Neuronal stem cell (in vitro differentiated cells): ENCODE results near the gene MRM1.

Experiments used
- DNase-seq: peaks from one replicate; pipeline ENCODE4 v3.0.0-alpha.2; 2013; ENCODE audit warnings: low spot score
- H2AFZ ChIP-seq: one replicate; pipeline ENCODE4 v1.6.1; 2013; ENCODE audit warnings: mild to moderate bottlenecking, low read length, inconsistent platforms
- H2AK5ac ChIP-seq: 2 replicates; pipeline ENCODE4 v1.6.1; 2013; ENCODE audit warnings: low read depth, mild to moderate bottlenecking, inconsistent platforms, low read length, moderate library complexity, mixed read lengths
- H2BK120ac ChIP-seq: 2 replicates; pipeline ENCODE4 v1.6.1; 2013; ENCODE audit warnings: low read depth, mild to moderate bottlenecking, inconsistent platforms, low read length, moderate library complexity, mixed read lengths
- H2BK12ac ChIP-seq: one replicate; pipeline ENCODE4 v1.6.1; 2013; ENCODE audit warnings: low read length, inconsistent platforms
- H2BK15ac ChIP-seq: 2 replicates; pipeline ENCODE4 v1.6.1; 2013; ENCODE audit warnings: mild to moderate bottlenecking, low read length, inconsistent platforms, mixed read lengths
- H2BK5ac ChIP-seq: one replicate; pipeline ENCODE4 v1.6.1; 2013; ENCODE audit warnings: inconsistent platforms, mild to moderate bottlenecking, low read length, moderate library complexity
- H3K14ac ChIP-seq: one replicate; pipeline ENCODE4 v1.6.1; 2013; ENCODE audit warnings: low read length, inconsistent platforms
- H3K18ac ChIP-seq: 2 replicates; pipeline ENCODE4 v1.6.1; 2013; ENCODE audit warnings: low read length, inconsistent platforms
- H3K23ac ChIP-seq: 2 replicates; pipeline ENCODE4 v1.6.1; 2013; ENCODE audit warnings: low read depth, mild to moderate bottlenecking, mixed read lengths, low read length, inconsistent platforms; ENCODE audit not compliant: poor library complexity
- H3K27ac ChIP-seq: replicated peaks from 3 replicates; pipeline ENCODE4 v1.5.1; 2013; ENCODE audit warnings: low read length, inconsistent platforms
- H3K27me3 ChIP-seq, 3 experiments: 2 replicates each; pipeline ENCODE4 v1.6.1; 2013; ENCODE audit warnings: low read length in 3 of 3, mild to moderate bottlenecking in 2 of 3, inconsistent platforms in 1 of 3, low read depth in 1 of 3, mixed read lengths in 1 of 3, moderate library complexity in 1 of 3; ENCODE audit not compliant: control insufficient read depth in 3 of 3, insufficient read depth in 3 of 3
- H3K36me3 ChIP-seq, 2 donors: replicated peaks in 1 of 2; 2 replicates each; pipeline ENCODE4 v1.6.1; 2013; ENCODE audit warnings: low read length in 2 of 2; ENCODE audit not compliant: control insufficient read depth in 2 of 2, insufficient read depth in 2 of 2
- H3K4ac ChIP-seq: 2 replicates; pipeline ENCODE4 v1.6.1; 2013; ENCODE audit warnings: inconsistent platforms, mild to moderate bottlenecking, low read length, moderate library complexity
- H3K4me1 ChIP-seq, 2 donors: 1 replicate in 1 of 2; 2 replicates in 1 of 2; pipeline ENCODE4 v1.6.1; 2013; ENCODE audit warnings: low read length in 2 of 2, low read depth in 1 of 2; ENCODE audit not compliant: control insufficient read depth in 2 of 2, insufficient read depth in 1 of 2
- H3K4me2 ChIP-seq: one replicate; pipeline ENCODE4 v1.6.1; 2013; ENCODE audit warnings: mild to moderate bottlenecking, low read length, inconsistent platforms; ENCODE audit not compliant: insufficient read depth, poor library complexity, severe bottlenecking
- H3K4me3 ChIP-seq, 2 donors: 2 replicates each; pipeline ENCODE4 v1.5.1; 2013; ENCODE audit warnings: low read length in 2 of 2, mild to moderate bottlenecking in 2 of 2, inconsistent platforms in 1 of 2, moderate library complexity in 1 of 2
- H3K79me1 ChIP-seq: one replicate; pipeline ENCODE4 v1.6.1; 2013; ENCODE audit warnings: low read depth, mild to moderate bottlenecking, inconsistent platforms, low read length, moderate library complexity
- H3K9ac ChIP-seq: one replicate; pipeline ENCODE4 v1.6.1; 2013; ENCODE audit warnings: mild to moderate bottlenecking, low read depth, low read length, inconsistent platforms; ENCODE audit not compliant: poor library complexity
- H3K9me3 ChIP-seq, 2 donors: replicated peaks in 1 of 2; 2 replicates each; pipeline versions ENCODE3 to v1.6.1; 2013; ENCODE audit warnings: low read length in 2 of 2, mild to moderate bottlenecking in 2 of 2, inconsistent platforms in 1 of 2, low read depth in 1 of 2, mixed read lengths in 1 of 2, moderate library complexity in 1 of 2; ENCODE audit not compliant: control insufficient read depth in 2 of 2, insufficient read depth in 1 of 2
- H4K8ac ChIP-seq: one replicate; pipeline ENCODE4 v1.6.1; 2013; ENCODE audit warnings: low read depth, mild to moderate bottlenecking, inconsistent platforms, low read length, moderate library complexity
- H4K91ac ChIP-seq: one replicate; pipeline ENCODE4 v1.6.1; 2013; ENCODE audit warnings: low read length, low read depth, mild to moderate bottlenecking, inconsistent platforms; ENCODE audit not compliant: poor library complexity
- WGBS, 2 donors: extraction: QIAGEN DNeasy Blood & Tissue Kit; methylation state at CpG; one replicate each; pipeline ENCODE4 v1.1.7; 2013; ENCODE audit warnings: missing lambda C conversion rate in 2 of 2, mixed read lengths in 1 of 2; ENCODE audit not compliant: insufficient read length in 2 of 2, insufficient replicate concordance in 1 of 2; ENCODE audit errors: extremely low coverage in 2 of 2; 5-methylcytosine and 5-hydroxymethylcytosine counted together

Gene MRM1

DNA sequence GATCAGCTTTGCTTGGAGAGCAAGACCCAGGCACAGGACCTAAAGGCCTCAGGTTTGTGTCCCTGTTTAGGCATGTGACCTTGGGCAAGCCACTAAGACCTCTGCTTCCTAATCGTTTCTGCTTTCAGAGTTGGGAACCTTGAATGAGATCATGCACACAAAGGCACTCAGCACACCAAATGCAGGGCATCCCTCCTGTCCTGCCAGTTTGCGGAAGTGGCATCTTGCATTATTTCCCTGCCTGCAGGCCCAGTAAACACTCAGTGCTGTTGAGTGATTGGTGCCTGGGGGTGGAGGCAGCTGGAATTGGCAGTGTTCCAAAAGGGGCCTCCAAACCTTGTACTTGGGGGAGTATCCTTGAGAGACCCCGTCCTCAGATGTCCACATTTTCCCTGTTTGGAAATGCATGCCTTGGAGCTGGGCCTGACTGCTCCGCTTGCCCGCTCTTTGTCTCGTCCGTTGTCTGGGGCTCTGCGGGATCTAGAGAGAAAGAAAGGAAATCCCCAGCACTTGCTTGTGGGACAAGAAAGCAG, 28.7 kb downstream of the MRM1 start:
- no peak overlapping the region for H4K8ac ChIP-seq
- DNase-seq = no peak
- WGBS, 2 donors = no CpG with 5 or more reads among the region's 8 CpGs
- H3K9me3 ChIP-seq = no peaks in the 10 kb centered on the region
- no peak overlapping the region for H2BK120ac ChIP-seq
- H3K18ac ChIP-seq = peak overlapping the region; percentile 30
- H3K4me3 ChIP-seq = no peak overlapping the region
- no peak overlapping the region for H3K4ac ChIP-seq
- H4K91ac ChIP-seq = peak overlapping the region; percentile 38
- no peak overlapping the region for H2BK15ac ChIP-seq
- peaks cover 0 to 56% (median 3%) of the 10 kb centered on the region in 3 experiments for H3K27me3 ChIP-seq
- H3K14ac ChIP-seq = peak overlapping the region; percentile 25
- H3K4me1 ChIP-seq = peaks cover 16 to 29% of the 10 kb centered on the region in 2 donors
- H3K27ac ChIP-seq = no peak overlapping the region
- H3K79me1 ChIP-seq = no peaks in the 10 kb centered on the region
- H3K36me3 ChIP-seq = no peaks in the 10 kb centered on the region
- no peak overlapping the region for H2BK5ac ChIP-seq
- peak overlapping the region; percentile 40 for H2AFZ ChIP-seq
- H2AK5ac ChIP-seq = peak overlapping the region; percentile 77
- no peak overlapping the region for H3K9ac ChIP-seq
- no peak overlapping the region for H3K23ac ChIP-seq
- no peak overlapping the region for H2BK12ac ChIP-seq
- no peak overlapping the region for H3K4me2 ChIP-seq

DNA sequence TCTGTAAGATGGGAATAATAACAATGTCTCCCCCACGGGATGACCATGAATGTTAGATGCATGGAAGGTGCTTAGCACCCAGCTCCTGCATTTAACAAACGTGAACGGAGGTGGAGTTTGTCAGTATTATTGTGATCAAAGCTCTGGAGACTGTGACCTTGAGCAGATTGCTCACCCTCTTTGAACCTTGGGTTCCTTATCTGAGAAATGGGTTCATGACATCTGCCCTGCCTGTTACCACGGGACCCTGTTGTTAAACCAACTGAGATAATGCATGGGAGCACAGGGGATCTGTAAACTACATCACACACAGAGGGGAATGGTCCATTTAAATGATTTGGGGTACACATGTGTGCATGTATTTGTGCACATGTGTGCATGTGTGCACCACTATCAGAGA, 29.6 kb downstream of the MRM1 start:
- Histone ChIP-seq H3K14ac (no peak overlapping the region), H2BK12ac (no peak overlapping the region), H2BK15ac (no peak overlapping the region), H2AK5ac (no peak overlapping the region), H3K27me3 (peaks cover 0 to 61% (median 3%) of the 10 kb centered on the region in 3 experiments), H3K27ac (no peak overlapping the region), H3K79me1 (no peaks in the 10 kb centered on the region), H3K36me3 (no peaks in the 10 kb centered on the region), H3K4me1 (peaks cover 16 to 28% of the 10 kb centered on the region in 2 donors), H4K91ac (no peak overlapping the region), H3K9ac (no peak overlapping the region), H2BK120ac (no peak overlapping the region), H4K8ac (no peak overlapping the region), H3K18ac (no peak overlapping the region), H3K4ac (no peak overlapping the region), H3K4me2 (no peak overlapping the region), H3K4me3 (no peak overlapping the region), H2BK5ac (no peak overlapping the region), H3K9me3 (no peaks in the 10 kb centered on the region), H3K23ac (no peak overlapping the region), H2AFZ (no peak overlapping the region)
- no peak for DNase-seq
- no CpG with 5 or more reads among the region's 4 CpGs for WGBS, 2 donors

DNA sequence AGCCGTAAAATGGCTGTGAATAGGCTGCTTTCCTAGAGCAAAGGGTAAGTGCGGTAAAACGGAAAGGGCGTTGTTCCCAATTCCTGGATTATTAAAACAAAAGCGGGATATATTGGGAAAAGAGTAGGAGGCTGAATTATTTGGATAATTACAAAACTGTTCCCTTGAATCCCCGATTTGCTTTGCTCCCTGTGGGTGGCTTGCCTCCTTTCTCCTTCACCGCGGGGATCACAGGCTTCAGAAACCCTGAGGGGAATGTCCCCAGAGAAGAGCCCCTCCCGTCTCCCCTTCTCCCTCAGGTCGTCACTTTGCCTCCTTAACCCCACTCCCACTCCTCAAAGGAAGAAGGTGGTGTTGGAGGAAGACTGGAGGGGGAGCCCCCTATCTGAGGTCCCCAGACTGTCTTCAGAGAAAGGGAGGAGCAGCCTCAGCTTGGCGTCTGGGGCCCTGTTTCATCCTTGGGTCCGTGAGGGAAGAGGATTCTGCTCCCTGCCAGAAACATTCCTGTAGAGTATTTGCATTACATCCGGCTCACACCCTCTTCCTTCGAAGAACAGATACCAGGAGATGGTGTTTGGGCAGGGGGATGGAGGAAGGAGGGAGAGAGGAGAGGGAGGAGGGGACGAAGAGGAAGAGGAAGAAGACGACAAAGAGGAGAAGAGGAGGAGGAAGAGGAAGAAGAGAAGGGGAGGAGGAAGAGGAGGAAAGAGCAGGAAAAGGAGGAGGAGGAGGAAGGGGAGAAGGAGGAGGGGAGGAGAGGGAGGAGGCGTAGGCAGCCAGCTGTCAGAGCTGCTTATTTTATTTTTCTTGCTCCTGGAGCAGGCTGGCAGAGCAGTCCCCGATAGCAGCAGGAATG, 31.8 kb downstream of the MRM1 start:
- peaks cover 7 to 21% of the 10 kb centered on the region in 2 donors for H3K4me1 ChIP-seq
- H3K4me2 ChIP-seq = peak overlapping the region; percentile 21
- H3K27me3 ChIP-seq = peaks cover 0 to 79% (median 5%) of the 10 kb centered on the region in 3 experiments
- H3K9me3 ChIP-seq = no peaks in the 10 kb centered on the region
- no peak for DNase-seq
- H3K79me1 ChIP-seq = no peaks in the 10 kb centered on the region
- H2BK5ac ChIP-seq = no peak overlapping the region
- H3K23ac ChIP-seq = no peak overlapping the region
- no peak overlapping the region for H3K14ac ChIP-seq
- H3K27ac ChIP-seq = no peak overlapping the region
- no CpG with 5 or more reads among the region's 18 CpGs for WGBS, 2 donors
- H3K18ac ChIP-seq = peak overlapping the region; percentile 17
- H2AFZ ChIP-seq = peak overlapping the region; percentile 6
- H3K9ac ChIP-seq = no peak overlapping the region
- H4K91ac ChIP-seq = no peak overlapping the region
- H3K36me3 ChIP-seq = no peaks in the 10 kb centered on the region
- no peak overlapping the region for H3K4me3 ChIP-seq
- no peak overlapping the region for H2AK5ac ChIP-seq
- no peak overlapping the region for H4K8ac ChIP-seq
- H3K4ac ChIP-seq = no peak overlapping the region
- no peak overlapping the region for H2BK120ac ChIP-seq
- H2BK15ac ChIP-seq = no peak overlapping the region
- H2BK12ac ChIP-seq = no peak overlapping the region

DNA sequence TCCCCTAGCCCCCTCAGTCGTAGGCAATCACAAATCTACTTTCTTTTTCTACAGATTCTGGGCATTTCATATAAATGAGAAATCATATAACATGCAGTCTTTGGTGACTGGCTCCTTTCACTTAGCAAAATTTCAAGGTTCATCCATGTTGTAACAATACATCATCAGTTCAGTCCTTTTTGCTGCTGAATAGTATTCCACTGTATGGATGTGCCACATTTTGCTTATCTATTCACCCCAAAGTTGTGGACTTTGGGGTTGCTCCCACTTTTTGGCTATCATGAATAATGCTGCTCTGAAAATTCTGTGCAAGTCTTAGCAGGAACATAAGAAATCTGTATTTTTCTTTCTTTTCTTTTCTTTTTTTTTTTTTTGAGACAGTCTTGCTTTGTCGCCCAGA, 39.0 kb downstream of the MRM1 start:
- peaks cover 4% of the 10 kb centered on the region in 2 donors for H3K4me1 ChIP-seq
- WGBS, 2 donors = no CpG with 5 or more reads among the region's 2 CpGs

More for the DNA sequence above, 39.0 kb downstream of the MRM1 start:
- no peak for DNase-seq
- peaks cover 12 to 92% (median 40%) of the 10 kb centered on the region in 3 experiments for H3K27me3 ChIP-seq
- H2AK5ac ChIP-seq = no peak overlapping the region
- H2BK5ac ChIP-seq = no peak overlapping the region
- no peak overlapping the region for H4K8ac ChIP-seq
- H3K14ac ChIP-seq = no peak overlapping the region
- no peak overlapping the region for H2BK12ac ChIP-seq
- H3K9ac ChIP-seq = no peak overlapping the region
- no peak overlapping the region for H3K4me3 ChIP-seq
- H3K79me1 ChIP-seq = no peaks in the 10 kb centered on the region
- no peaks in the 10 kb centered on the region for H3K36me3 ChIP-seq
- no peak overlapping the region for H2AFZ ChIP-seq
- no peak overlapping the region for H3K4ac ChIP-seq
- no peak overlapping the region for H3K4me2 ChIP-seq
- no peak overlapping the region for H4K91ac ChIP-seq
- no peak overlapping the region for H2BK120ac ChIP-seq
- no peak overlapping the region for H3K23ac ChIP-seq
- peaks cover 0 to 4% of the 10 kb centered on the region in 2 donors for H3K9me3 ChIP-seq
- no peak overlapping the region for H3K18ac ChIP-seq
- no peak overlapping the region for H2BK15ac ChIP-seq
- no peak overlapping the region for H3K27ac ChIP-seq
